C4-2B (cell line): ENCODE data around the gene CEP250.
A peak's percentile ranks its signal among the peaks of the same experiment; 100 is the strongest.

Experiments used
- H3K27ac ChIP-seq: fragments of 450-650 bp; 2 replicates; pipeline ENCODE4 v1.5.1; 2017
- ZFX ChIP-seq: fragments of 450-650 bp; IDR thresholded peaks from 2 replicates; pipeline ENCODE4 v1.6.1; 2017
- TF ChIP-seq, protein P1 (sequence below): fragments of 450-650 bp; conservative IDR thresholded peaks from 2 replicates; pipeline ENCODE4 v1.5.1; 2017; ENCODE audit warnings: mild to moderate bottlenecking

Gene CEP250

GRCh38 chr20:35506872-35507638 is 51.7 kb downstream of the CEP250 start:
- H3K27ac ChIP-seq = no peak overlapping the region
- TF ChIP-seq, protein P1, sequence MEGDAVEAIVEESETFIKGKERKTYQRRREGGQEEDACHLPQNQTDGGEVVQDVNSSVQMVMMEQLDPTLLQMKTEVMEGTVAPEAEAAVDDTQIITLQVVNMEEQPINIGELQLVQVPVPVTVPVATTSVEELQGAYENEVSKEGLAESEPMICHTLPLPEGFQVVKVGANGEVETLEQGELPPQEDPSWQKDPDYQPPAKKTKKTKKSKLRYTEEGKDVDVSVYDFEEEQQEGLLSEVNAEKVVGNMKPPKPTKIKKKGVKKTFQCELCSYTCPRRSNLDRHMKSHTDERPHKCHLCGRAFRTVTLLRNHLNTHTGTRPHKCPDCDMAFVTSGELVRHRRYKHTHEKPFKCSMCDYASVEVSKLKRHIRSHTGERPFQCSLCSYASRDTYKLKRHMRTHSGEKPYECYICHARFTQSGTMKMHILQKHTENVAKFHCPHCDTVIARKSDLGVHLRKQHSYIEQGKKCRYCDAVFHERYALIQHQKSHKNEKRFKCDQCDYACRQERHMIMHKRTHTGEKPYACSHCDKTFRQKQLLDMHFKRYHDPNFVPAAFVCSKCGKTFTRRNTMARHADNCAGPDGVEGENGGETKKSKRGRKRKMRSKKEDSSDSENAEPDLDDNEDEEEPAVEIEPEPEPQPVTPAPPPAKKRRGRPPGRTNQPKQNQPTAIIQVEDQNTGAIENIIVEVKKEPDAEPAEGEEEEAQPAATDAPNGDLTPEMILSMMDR = no peak
- TF ChIP-seq ZFX = no peak

DNA sequence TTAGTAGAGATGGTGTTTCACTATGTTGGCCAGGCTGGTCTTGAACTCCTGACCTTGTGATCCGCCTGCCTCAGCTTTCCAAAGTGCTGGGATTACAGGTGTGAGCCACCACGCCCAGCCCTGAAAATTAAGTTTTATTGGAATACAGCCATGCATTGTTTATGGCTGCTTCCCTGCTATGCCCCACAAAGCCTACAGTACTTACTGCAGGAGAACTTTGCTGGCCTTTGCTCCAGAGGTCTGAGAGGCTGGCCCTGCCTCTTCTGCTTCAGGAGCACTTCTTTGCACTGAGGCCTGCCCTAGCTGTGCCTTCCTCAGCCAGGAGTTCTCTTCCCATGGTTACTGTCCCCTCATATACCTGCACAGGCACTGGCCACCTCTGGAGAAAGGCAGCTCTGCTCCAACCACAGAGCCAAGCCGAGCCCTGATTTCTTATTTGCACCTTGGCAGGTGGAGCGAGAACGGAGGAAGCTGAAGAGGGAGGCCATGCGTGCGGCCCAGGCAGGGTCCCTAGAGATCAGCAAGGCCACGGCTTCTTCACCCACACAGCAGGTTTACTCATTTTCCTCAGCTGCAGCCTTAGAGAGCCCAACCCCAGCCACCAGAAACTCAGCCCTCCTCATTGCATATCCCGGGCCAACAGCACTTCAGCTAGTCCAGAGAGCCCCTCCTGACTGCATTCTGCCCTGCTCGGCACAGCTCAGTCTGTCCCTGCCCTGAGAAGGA is 53.3 kb downstream of the CEP250 start:
- no peak overlapping the region for H3K27ac ChIP-seq
- TF ChIP-seq, protein P1 = no peak
- no peak for TF ChIP-seq ZFX

DNA sequence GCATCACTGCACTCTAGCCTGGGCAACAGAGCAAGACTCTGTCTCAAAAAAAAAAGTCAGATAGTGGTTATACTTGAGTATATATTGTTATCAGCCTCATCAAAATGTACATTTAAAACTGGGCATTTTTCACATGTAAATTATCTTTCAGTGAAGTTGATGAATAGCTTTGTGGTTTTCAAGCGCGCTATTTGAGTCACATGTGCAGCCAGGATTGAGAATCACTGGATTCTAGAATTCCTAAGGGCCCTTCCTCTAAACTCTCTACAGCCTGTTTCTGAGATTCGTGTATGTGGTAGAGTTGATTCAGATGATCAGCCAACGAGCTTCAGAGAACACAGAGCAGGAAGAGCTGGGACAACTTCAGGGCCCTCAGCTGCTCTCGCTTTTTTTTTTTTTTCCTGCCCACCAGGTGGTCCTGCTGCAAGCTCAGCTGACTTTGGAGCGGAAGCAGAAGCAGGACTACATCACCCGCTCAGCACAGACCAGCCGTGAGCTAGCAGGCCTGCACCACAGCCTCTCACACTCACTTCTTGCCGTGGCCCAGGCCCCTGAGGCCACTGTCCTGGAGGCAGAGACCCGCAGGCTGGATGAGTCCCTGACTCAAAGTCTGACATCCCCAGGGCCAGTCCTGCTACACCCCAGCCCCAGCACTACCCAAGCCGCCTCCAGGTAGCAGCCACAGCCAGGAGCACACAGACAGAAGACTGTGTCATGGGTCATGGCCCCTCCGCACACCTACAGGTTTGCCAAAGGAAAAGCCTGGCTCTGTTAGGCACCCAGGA is 55.7 kb downstream of the CEP250 start:
- H3K27ac ChIP-seq = no peak overlapping the region
- TF ChIP-seq ZFX = no peak
- TF ChIP-seq, protein P1 = no peak

- TF ChIP-seq, protein P1 = peak; percentile 73
- no peak for TF ChIP-seq ZFX
- H3K27ac ChIP-seq = no peak overlapping the region
Measured at GRCh38 chr20:35511814-35512420, 56.5 kb downstream of the CEP250 start.

DNA sequence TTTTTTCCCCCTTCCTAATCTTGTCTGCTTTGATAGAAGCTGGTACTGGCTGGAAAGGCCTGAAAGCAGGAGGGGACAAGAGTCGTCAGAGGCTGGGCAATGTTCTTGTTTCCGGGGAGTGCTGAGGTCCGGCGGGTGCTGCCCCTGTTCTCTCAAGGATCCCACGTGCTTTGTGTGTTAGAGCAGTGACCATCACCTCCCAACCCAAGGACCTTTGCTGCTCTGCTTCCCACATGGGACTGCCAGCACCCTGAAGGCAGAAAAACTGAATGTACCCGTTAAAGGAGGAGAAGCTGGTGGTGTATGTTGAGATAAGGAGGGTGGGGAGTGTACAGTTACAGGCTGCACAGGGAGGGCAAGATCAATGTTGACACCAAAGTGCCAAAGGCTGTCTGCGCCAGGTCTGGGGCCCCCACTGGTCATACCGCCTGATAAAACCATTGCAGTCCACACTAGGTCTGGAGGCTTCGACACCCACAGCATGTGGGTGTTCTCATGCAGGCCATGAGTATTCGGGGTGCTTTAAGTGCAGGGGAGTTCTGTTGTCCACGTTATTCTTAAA is 59.1 kb downstream of the CEP250 start:
- TF ChIP-seq, protein P1 = no peak
- no peak for TF ChIP-seq ZFX

GRCh38 chr20:35515341-35515740 is 59.9 kb downstream of the CEP250 start:
- TF ChIP-seq, protein P1 = no peak
- H3K27ac ChIP-seq = no peak overlapping the region

More for the DNA sequence above, 59.1 kb downstream of the CEP250 start:
- H3K27ac ChIP-seq = no peak overlapping the region
